ENCODE results near the gene RADIL.

The RADIL gene

GRCh38 chr7:4787947-4788626 is 95.4 kb downstream of the RADIL start:
- no peak overlapping the region for H3K4me3 Mint-ChIP-seq
- no peak for DNase-seq
- no peaks in the 10 kb centered on the region for H3K27me3 Mint-ChIP-seq
- H3K9me3 Mint-ChIP-seq = no peaks in the 10 kb centered on the region
- H3K4me1 Mint-ChIP-seq = peaks cover 3% of the 10 kb centered on the region
- no peak overlapping the region for H3K27ac Mint-ChIP-seq
- peaks cover 15% of the 10 kb centered on the region for H3K36me3 Mint-ChIP-seq
- CTCF ChIA-PET = no interaction called here

GRCh38 chr7:4787541-4787940 is 96.0 kb downstream of the RADIL start:
- H3K27ac Mint-ChIP-seq = no peak overlapping the region
- H3K4me3 Mint-ChIP-seq = no peak overlapping the region
- H3K4me1 Mint-ChIP-seq = peaks cover 3% of the 10 kb centered on the region
- DNase-seq = no peak
- H3K36me3 Mint-ChIP-seq = peaks cover 15% of the 10 kb centered on the region
- H3K27me3 Mint-ChIP-seq = no peaks in the 10 kb centered on the region
- no peaks in the 10 kb centered on the region for H3K9me3 Mint-ChIP-seq
- CTCF ChIA-PET = no interaction called here

- DNase-seq = no peak
- no peak overlapping the region for H3K4me3 Mint-ChIP-seq
- H3K27me3 Mint-ChIP-seq = no peaks in the 10 kb centered on the region
- no peaks in the 10 kb centered on the region for H3K4me1 Mint-ChIP-seq
- no peak overlapping the region for H3K27ac Mint-ChIP-seq
- H3K36me3 Mint-ChIP-seq = peaks cover 19% of the 10 kb centered on the region
- H3K9me3 Mint-ChIP-seq = no peaks in the 10 kb centered on the region
- CTCF ChIA-PET = no interaction called here
These were observed 97.5 kb downstream of the RADIL start for GRCh38 chr7:4786015-4786414.

GRCh38 chr7:4785371-4785770 is 98.1 kb downstream of the RADIL start:
- no peak for DNase-seq
- Mint-ChIP-seq H3K4me3 (no peak overlapping the region), H3K27ac (no peak overlapping the region), H3K9me3 (no peaks in the 10 kb centered on the region), H3K27me3 (no peaks in the 10 kb centered on the region), H3K36me3 (peaks cover 22% of the 10 kb centered on the region), H3K4me1 (no peaks in the 10 kb centered on the region)
- CTCF ChIA-PET = interaction anchor here (1.6 kb wide), 1 partner anchor 12 kb away, joined by 3 read pairs; no protein-coding TSS in a partner anchor

- Mint-ChIP-seq H3K4me1 (no peaks in the 10 kb centered on the region), H3K27me3 (no peaks in the 10 kb centered on the region), H3K36me3 (peaks cover 24% of the 10 kb centered on the region), H3K9me3 (no peaks in the 10 kb centered on the region), H3K27ac (no peak overlapping the region), H3K4me3 (no peak overlapping the region)
- CTCF ChIA-PET = interaction anchor here (1.6 kb wide), 1 partner anchor 13 kb away, joined by 3 read pairs; no protein-coding TSS in a partner anchor
- no peak for DNase-seq
These were observed 98.7 kb downstream of the RADIL start for GRCh38 chr7:4784799-4785198.

- Mint-ChIP-seq H3K4me3 (no peak overlapping the region), H3K36me3 (peaks cover 25% of the 10 kb centered on the region), H3K27ac (no peak overlapping the region), H3K27me3 (no peaks in the 10 kb centered on the region), H3K4me1 (no peaks in the 10 kb centered on the region), H3K9me3 (no peaks in the 10 kb centered on the region)
- CTCF ChIA-PET = interaction anchor here (1.6 kb wide), 1 partner anchor 14 kb away, joined by 3 read pairs; no protein-coding TSS in a partner anchor
- DNase-seq = no peak
These were observed 99.7 kb downstream of the RADIL start for GRCh38 chr7:4783762-4784351.

GRCh38 chr7:4783292-4783652 is 100.2 kb downstream of the RADIL start:
- CTCF ChIA-PET = no interaction called here
- peaks cover 26% of the 10 kb centered on the region for H3K36me3 Mint-ChIP-seq
- H3K4me3 Mint-ChIP-seq = no peak overlapping the region
- H3K9me3 Mint-ChIP-seq = no peaks in the 10 kb centered on the region
- H3K27me3 Mint-ChIP-seq = no peaks in the 10 kb centered on the region
- H3K27ac Mint-ChIP-seq = no peak overlapping the region
- no peak for DNase-seq
- H3K4me1 Mint-ChIP-seq = peaks cover 3% of the 10 kb centered on the region

GRCh38 chr7:4782333-4783291 is 100.9 kb downstream of the RADIL start:
- H3K4me3 Mint-ChIP-seq = no peak overlapping the region
- H3K9me3 Mint-ChIP-seq = no peaks in the 10 kb centered on the region

GRCh38 chr7:4781366-4782069 is 102.0 kb downstream of the RADIL start:
- Mint-ChIP-seq H3K4me3 (no peak overlapping the region), H3K4me1 (peaks cover 18% of the 10 kb centered on the region)
- CTCF ChIA-PET = interaction anchor here (1.3 kb wide), 1 partner anchor 10 kb away, joined by 5 read pairs; no protein-coding TSS in a partner anchor

More at GRCh38 chr7:4782333-4783291, 100.9 kb downstream of the RADIL start:
- H3K27me3 Mint-ChIP-seq = no peaks in the 10 kb centered on the region
- CTCF ChIA-PET = interaction anchor here (1.3 kb wide), 1 partner anchor 9 kb away, joined by 5 read pairs; no protein-coding TSS in a partner anchor
- H3K27ac Mint-ChIP-seq = no peak overlapping the region
- H3K36me3 Mint-ChIP-seq = peaks cover 33% of the 10 kb centered on the region
- H3K4me1 Mint-ChIP-seq = peaks cover 9% of the 10 kb centered on the region
- no peak for DNase-seq

GRCh38 chr7:4779118-4779517 is 104.4 kb downstream of the RADIL start:
- peaks cover 42% of the 10 kb centered on the region for H3K36me3 Mint-ChIP-seq
- CTCF ChIA-PET = no interaction called here
- no peak overlapping the region for H3K4me3 Mint-ChIP-seq
- no peak overlapping the region for H3K27ac Mint-ChIP-seq
- no peak for DNase-seq
- H3K4me1 Mint-ChIP-seq = peaks cover 38% of the 10 kb centered on the region
- no peaks in the 10 kb centered on the region for H3K9me3 Mint-ChIP-seq
- no peaks in the 10 kb centered on the region for H3K27me3 Mint-ChIP-seq

More at GRCh38 chr7:4781366-4782069, 102.0 kb downstream of the RADIL start:
- H3K27ac Mint-ChIP-seq = no peak overlapping the region
- no peaks in the 10 kb centered on the region for H3K27me3 Mint-ChIP-seq
- H3K9me3 Mint-ChIP-seq = no peaks in the 10 kb centered on the region
- no peak for DNase-seq
- peaks cover 39% of the 10 kb centered on the region for H3K36me3 Mint-ChIP-seq

- H3K4me3 Mint-ChIP-seq = peak overlapping the region; percentile 100
- DNase-seq = peak; percentile 71
- no peaks in the 10 kb centered on the region for H3K27me3 Mint-ChIP-seq
- CTCF ChIA-PET = interaction anchor here (0.8 to 3.4 kb wide), 5 partner anchors 16 to 198 kb away, joined by 3 to 13 read pairs (median 3); no protein-coding TSS in a partner anchor
- H3K9me3 Mint-ChIP-seq = no peaks in the 10 kb centered on the region
- H3K36me3 Mint-ChIP-seq = peaks cover 31% of the 10 kb centered on the region
- H3K27ac Mint-ChIP-seq = peak overlapping the region; percentile 99
- H3K4me1 Mint-ChIP-seq = peaks cover 43% of the 10 kb centered on the region
These were observed 107.5 kb downstream of the RADIL start for GRCh38 chr7:4775848-4776623.

GRCh38 chr7:4775250-4775847 is 108.2 kb downstream of the RADIL start, which contains the start of gene AP5Z1:
Gene AP5Z1, plus strand, starts transcription at chr7:4775623. Its CDS starts 93 bp downstream, at chr7:4775716.
- peaks cover 29% of the 10 kb centered on the region for H3K36me3 Mint-ChIP-seq
- peaks cover 43% of the 10 kb centered on the region for H3K4me1 Mint-ChIP-seq
- CTCF ChIA-PET = interaction anchor here (0.8 to 3.4 kb wide), 5 partner anchors 17 to 199 kb away, joined by 3 to 13 read pairs (median 3); no protein-coding TSS in a partner anchor

More at GRCh38 chr7:4775250-4775847, 108.2 kb downstream of the RADIL start, which contains the start of gene AP5Z1:
- DNase-seq = peak; percentile 97
- Mint-ChIP-seq H3K4me3 (peak within 1 kb of the TSS; percentile 100), H3K9me3 (no peaks in the 10 kb centered on the region), H3K27ac (peak within 1 kb of the TSS; percentile 99), H3K27me3 (no peaks in the 10 kb centered on the region)

All from activated naive CD4-positive, alpha-beta T cell treated with anti-CD3 and anti-CD28 coated beads, Interleukin-2, amount 10 ng/mL, durations not matched to agents 7 days and 5 days (primary cell).